GM21381 (cell line): ENCODE data around the gene DEF6.
A peak's percentile ranks its signal among the peaks of the same experiment; 100 is the strongest.

Source experiments
- ATAC-seq: cut with Tn5 transposase; IDR thresholded peaks from one replicate; pipeline ENCODE4 v1.9.1; 2021; ENCODE audit warnings: mild to moderate bottlenecking, moderate library complexity; ENCODE audit not compliant: unreplicated experiment

The DEF6 gene

GRCh38 chr6:35297601-35298481 is at the start of gene DEF6:
DEF6 (plus strand) TSS chr6:35297818; CDS start chr6:35297857, 39 bp downstream.
- peak; percentile 79 for ATAC-seq

- no peak for ATAC-seq
These were observed 49.3 kb upstream of the DEF6 start for GRCh38 chr6:35248300-35248699.

GRCh38 chr6:35248965-35249364 is 48.7 kb upstream of the DEF6 start:
- ATAC-seq, result no peak

- ATAC-seq, result no peak
These were observed 45.7 kb upstream of the DEF6 start for GRCh38 chr6:35251949-35252348.

- no peak for ATAC-seq
These were observed 44.4 kb upstream of the DEF6 start for GRCh38 chr6:35253249-35253648.

- no peak for ATAC-seq
These were observed 39.3 kb upstream of the DEF6 start for GRCh38 chr6:35258336-35258735.

- peak; percentile 11 for ATAC-seq
These were observed 38.8 kb upstream of the DEF6 start for GRCh38 chr6:35258858-35259193.

- peak; percentile 87 for ATAC-seq
These were observed 38.2 kb upstream of the DEF6 start, which contains the start of gene ZNF76 for GRCh38 chr6:35259194-35259947. ZNF76 (plus strand) TSS chr6:35259735; CDS start chr6:35281152, 21,417 bp downstream.

GRCh38 chr6:35259948-35260590 is 37.5 kb upstream of the DEF6 start:
- peak; percentile 35 for ATAC-seq

- no peak for ATAC-seq
These were observed 36.7 kb upstream of the DEF6 start for GRCh38 chr6:35260591-35261570.

GRCh38 chr6:35262596-35262995 is 35.0 kb upstream of the DEF6 start:
- no peak for ATAC-seq

GRCh38 chr6:35264550-35265274 is 32.9 kb upstream of the DEF6 start:
- no peak for ATAC-seq

- ATAC-seq, result no peak
These were observed 32.1 kb upstream of the DEF6 start for GRCh38 chr6:35265523-35265922.

GRCh38 chr6:35267446-35267845 is 30.2 kb upstream of the DEF6 start:
- ATAC-seq, result no peak

GRCh38 chr6:35267897-35268296 is 29.7 kb upstream of the DEF6 start:
- ATAC-seq, result no peak

GRCh38 chr6:35272005-35272404 is 25.6 kb upstream of the DEF6 start:
- no peak for ATAC-seq

- ATAC-seq, result no peak
These were observed 23.6 kb upstream of the DEF6 start for GRCh38 chr6:35273822-35274559.

- no peak for ATAC-seq
These were observed 21.8 kb upstream of the DEF6 start for GRCh38 chr6:35275744-35276260.

- ATAC-seq, result no peak
These were observed 18.9 kb upstream of the DEF6 start for GRCh38 chr6:35278708-35279107.
